ENCODE data around the gene ZNF804A.
A peak's percentile ranks its signal among the peaks of the same experiment; 100 is the strongest.

Gene ZNF804A

DNA sequence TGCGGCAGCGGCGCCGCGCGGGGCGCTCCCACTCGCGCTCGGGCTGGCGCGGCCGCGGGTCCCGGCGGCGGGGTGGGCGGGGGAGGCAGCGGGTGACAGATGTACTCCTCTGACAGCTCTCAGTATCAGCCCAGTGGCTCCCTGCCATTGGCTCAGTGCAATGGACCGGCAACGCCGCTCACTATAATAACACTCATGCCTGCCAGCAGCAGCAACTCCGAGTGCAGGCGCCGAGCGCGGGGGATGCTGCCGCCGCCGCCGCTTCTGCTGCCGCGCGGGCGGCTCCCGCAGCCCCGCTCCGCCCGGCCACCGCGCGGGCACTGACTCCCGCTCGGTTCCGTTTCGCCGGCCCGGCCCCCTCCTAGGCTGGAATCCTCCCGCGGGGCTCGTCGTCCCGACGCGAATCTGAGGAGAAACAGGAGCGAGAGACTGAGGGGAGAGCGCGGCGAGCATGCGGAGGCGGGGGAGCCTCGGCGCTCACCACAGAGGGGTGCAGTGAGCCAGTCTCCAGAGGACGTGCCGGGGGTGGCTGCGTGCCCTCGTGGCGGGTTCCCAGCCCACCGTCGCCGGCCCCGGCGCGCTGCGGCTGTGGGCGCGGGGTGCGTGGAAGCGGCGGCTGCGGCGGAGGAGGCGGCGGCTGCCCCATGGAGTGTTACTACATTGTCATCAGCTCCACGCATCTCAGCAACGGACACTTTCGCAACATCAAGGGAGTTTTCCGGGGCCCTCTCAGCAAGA, at the start of gene ZNF804A:
Gene ZNF804A, plus strand, starts transcription at position 214 of the 738 bp plus-strand sequence. Its CDS starts 431 bp downstream, at position 645.
- DNase-seq (ENCODE audit: low read depth), result peak; percentile 57

DNA sequence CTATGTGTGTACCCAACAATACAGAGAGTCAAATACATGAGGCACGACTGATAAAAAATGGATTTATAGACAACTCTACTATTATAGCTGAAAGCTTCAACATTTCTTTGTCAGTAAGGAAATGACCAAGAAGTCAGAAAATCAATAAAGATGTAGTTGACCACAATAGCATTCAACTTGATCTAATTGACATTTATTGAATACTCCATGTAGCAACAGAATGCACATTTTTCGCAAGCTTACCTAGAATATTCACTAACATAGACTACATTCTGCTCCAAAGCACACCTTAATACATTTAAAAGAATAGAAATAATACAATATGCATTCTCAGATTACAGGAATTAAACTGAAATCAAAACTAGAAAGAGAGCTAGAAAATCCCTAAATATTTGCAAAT, 49.2 kb upstream of the ZNF804A start:
- DNase-seq (ENCODE audit: low read depth), result no peak

DNA sequence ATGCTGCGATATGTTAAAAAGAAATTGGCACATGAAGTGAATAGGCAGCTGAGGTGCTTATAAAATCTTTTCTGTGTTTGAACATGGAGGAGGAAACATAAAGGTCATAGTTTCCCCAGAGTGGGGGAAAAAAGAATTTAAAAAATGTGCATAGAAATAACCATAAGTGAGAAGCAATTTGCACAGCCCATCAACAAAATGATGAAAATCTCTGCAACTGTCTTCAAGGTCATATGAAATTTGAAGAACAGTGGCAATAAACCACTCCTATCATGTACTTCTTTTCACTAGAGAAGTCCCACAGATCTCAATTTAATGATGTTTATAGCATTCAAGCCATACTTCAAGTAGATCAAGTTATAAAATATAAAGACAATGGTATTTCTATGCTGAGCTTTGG, 46.7 kb upstream of the ZNF804A start:
- DNase-seq (ENCODE audit: low read depth), result no peak

DNA sequence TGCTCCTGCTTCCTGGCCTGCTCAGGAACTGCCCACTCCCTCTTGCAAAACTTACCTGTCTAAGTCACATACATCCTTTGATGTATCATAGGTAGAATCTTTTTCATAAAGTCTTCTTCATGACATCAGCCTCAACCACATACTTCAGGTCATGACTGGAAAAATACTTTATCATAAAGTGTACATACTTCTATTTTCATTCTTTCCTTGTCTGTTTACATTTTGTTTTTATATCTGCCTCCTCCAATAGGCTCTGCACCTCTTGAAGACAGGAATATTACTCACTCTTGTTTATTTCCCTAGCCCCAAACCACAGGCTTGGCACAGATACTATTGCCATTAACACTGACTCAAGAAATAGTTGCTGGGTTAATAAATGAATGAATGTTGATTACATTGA, 43.6 kb upstream of the ZNF804A start:
- no peak for DNase-seq (ENCODE audit: low read depth)

DNA sequence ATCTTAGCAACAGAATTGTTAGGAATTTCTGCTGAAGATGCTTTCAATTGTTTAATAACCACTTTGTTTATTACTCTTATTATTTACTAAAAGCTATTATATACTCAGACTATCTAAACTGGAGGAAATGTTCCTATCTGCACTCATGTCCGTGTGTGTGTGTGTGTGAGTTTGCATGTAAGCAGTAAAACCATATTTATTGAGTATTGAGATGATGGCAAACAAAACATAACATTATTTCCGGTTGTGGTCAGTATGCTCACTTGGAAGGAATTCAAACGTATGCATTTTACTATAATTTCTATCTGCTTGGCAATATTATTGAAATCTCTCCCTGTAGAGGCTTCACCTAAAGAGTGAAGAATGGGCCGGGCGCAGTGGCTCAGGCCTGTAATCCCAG, 43.0 kb upstream of the ZNF804A start:
- no peak for DNase-seq (ENCODE audit: low read depth)

DNA sequence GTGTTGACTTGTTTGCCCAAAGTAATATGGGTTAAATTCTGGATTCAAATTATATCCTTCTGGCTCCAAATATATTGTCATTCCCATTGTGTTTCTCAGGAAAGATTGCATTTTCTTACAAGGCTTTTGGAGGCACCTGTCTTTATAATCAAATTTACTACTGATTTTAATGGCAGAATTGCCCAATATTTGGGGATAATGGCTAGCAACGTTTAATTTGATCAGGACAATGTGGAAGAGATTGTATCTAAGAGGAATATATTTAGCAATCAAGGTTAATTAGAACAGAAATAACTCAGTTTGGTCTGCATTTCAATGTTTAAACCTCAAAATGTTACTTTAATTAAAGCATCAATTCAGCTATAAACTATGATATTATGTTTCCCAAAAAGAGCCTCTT, 41.7 kb upstream of the ZNF804A start:
- DNase-seq (ENCODE audit: low read depth), result no peak

DNA sequence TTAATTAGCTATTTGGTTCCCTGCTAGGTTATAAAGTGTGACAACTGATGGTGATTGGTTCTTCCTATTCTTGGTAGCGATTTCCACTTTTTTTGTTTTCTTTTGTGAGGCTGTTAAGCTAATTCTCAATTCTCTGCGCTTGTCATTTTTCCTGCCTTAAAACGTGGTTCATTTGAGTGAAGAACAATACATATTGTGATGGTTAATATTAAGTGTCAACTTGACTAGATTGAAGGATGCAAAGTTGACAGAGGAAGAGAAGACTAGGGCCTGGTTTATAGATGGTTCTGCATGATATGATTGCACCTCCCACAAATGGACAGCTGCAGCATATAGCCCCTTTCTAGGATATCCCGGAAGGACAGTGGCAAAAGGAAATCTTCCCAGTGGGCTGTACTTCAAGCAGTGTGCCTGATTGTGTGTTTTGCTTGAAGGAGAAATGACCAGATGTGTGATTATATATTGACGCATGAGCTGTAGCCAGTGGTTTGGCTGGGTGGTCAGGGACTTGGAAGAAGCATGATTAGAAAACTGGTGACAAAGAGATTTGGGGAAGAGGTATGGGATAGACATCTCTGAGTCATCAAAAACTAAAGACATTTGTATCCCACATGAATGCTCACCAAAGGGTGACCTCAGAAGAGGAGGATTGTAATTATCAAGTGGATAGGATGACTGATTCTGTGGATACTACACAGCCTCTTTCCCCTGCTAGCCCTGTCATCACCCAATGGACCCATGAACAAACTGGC, 39.4 kb upstream of the ZNF804A start:
- no peak for DNase-seq (ENCODE audit: low read depth)

DNA sequence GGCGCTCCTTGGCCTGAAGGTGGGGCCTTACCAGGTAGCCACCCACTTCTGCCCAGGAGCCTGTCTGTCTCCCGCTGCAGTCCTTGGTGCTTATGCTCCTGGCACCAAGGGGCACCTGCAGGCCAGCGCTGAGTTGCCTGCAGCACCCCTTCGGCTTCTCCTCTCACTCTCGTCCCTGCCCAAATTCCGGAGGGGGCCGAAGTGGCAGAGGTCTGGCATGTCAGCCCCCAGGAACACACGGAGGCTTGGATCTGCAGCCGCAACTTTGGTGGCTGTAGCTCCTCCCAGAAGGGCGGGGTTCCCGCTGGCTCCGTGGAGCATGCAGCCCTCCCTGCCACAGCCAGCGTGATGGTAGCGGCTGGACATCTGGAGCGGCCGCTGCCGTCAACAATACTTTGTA, 37.7 kb upstream of the ZNF804A start:
- DNase-seq (ENCODE audit: low read depth), result no peak

DNA sequence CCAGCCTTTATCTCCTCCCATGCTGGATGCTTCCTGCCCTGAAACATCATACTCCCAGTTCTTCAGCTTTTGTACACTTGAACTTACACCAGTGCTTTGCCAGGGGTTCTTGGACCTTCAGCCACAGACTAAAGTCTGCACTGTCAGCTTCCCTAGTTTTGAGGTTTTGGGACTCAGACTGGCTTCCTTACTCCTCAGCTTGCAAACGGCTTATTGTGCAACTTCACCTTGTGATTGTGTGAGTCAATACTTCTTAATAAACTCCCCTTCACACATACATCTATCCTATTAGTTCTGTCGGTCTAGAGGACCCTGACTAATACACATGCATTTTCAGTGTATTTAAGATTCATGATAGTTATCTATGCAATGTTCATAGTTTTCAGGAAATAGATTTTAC, 35.8 kb upstream of the ZNF804A start:
- peak; percentile 34 for DNase-seq (ENCODE audit: low read depth)

DNA sequence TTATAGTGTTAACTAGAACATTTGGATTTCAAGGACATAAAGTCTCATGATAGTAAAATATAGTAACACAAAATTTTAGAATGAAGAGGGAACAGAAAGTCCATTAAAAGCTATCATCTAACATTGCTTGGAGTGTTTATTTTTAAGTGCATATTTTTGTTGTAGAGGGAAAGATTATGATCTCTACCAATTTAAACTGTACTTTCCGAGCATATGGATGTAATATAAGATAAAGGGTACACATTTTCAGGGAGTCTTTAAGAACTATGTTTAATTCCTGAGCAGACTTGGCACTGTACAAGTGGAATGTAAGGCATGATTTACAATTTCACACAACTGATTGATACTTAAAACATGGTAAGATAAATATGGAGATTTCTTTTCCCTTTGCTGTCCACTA, 34.2 kb upstream of the ZNF804A start:
- peak; percentile 49 for DNase-seq (ENCODE audit: low read depth)

DNA sequence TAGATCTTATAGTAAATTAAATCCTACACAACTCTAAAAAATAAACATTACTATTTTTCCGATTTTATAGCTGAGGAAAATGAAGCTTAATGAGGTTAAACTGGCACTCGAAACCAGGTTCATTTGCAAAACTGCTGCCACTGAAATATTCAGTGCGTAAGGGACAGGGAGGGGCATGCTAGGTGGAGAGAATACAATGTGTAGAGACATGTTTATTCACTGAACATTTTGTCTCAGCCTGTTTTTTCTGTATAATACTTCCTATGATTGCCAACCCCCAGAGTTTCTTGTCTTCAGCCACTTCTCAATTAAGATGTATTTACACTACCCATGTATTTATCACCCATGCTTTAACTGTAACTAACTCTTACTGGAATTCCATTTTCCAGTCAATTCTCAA, 31.6 kb upstream of the ZNF804A start:
- DNase-seq (ENCODE audit: low read depth), result no peak

DNA sequence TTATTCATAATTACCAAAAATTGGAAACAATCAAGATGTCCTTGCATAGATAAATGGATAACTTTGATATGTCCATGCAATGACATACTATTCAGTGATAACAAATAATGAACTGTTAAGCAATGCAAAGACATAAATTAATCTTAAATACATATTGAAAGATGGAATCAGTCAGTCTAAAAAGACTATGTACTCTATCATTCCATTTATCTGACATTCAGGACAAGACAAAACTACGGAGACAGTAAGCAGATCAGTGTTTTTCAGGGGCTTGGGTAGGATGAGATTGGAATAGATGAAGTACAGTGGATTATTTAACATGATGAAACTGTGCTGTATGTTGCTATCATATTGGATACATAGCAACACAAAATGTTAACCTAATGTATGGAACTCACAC, 21.3 kb upstream of the ZNF804A start:
- DNase-seq (ENCODE audit: low read depth), result no peak

DNA sequence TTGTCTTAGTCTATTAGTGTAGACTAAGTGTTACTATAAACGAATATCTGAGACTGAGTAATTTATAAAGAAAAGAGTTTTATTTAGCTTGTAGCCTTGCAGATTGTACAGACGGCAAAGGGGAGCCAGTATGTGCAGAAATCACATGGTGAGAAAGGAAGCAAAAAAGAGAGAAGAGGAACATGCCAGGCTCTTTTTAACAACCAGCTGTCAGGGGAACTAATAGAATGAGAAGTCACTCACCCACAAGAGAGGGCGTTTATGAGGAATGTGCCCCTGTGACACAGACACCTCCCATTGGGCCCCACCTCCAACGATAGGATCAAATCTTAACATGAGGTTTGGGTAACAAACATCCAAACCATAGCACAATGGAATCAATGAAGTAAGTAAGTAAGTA, 20.6 kb upstream of the ZNF804A start:
- DNase-seq (ENCODE audit: low read depth), result no peak

DNA sequence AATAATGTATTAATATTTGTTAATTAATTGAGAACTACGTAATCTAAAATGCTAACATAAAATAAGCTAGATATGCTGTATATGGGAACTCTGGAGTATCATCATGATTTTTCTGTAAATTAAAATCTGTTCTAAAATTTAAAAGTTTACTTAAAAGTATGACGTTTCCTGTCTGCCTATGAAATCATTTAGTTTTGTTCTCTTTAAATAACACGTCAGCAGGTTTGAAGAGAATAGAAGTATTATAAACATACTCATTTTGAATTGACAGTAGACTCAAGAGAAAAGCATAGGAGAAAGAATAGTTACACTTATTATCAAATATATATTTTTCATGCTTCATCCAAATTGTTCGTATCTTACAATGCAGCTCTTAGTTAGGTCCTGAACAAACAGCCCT, 19.1 kb upstream of the ZNF804A start:
- DNase-seq (ENCODE audit: low read depth), result no peak

DNA sequence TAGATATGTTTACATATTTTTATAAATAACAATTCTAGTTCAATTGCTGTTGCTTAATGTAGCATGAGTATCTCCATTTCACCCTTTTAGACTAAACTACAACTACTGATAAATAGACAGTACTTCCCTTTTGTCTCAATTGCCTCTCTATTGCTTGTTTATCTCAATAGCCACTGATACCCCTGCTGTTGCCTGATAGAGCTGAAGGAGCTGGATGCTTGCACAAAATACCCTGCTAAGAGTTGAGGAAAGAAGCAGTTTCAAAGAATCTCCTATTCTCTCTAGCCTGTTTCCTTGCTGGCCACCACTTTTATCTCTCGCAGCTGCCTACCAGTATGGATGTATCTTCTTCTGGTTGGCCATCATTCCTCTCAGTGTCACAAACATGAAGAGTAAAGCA, 16.9 kb upstream of the ZNF804A start:
- no peak for DNase-seq (ENCODE audit: low read depth)

DNA sequence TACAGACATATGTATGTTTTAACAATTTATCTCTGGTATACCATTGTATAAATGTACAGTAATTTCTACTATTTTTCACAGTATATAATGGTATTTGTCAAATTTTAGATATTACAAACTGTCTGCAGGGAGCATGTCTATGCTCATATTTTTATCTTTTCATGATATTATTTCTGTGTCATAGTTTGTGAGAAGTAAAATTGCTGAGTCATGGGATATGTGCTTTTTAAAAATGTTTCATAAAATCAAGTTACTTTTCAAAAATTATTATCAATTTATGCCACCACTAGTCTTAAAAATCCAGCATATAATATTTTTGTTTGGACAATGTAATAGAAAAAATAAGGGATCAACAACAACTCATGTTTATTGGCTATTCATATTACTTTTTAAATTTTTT, 9.1 kb upstream of the ZNF804A start:
- no peak for DNase-seq (ENCODE audit: low read depth)

DNA sequence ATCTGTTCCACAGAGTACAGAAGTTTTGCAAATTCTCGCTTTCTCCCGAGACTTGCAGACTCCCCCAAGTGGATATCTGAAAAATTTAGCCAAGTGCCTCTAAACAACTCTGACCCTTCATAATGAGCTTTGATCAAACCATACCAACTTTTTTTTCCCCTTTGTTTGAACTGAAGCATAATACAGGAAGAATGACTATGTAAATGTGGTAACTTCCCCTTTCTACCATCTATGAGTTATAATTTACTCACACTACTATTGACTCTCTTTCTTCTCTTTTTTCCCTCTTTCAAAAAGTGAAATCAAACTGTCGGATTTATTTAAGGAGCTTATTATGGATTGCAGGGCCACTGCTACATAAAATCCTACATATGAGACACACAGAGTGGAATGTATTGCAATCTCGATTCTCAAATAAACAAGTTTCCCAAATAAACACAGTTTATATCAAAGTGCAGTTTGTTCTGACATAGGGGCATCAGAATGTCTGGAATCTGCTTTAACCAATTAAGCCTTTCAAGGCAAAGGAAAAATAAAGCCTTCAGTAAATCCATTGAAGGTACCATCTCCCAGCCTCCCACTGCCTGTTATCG, 1.4 kb upstream of the ZNF804A start:
- DNase-seq (ENCODE audit: low read depth), result peak; percentile 66

DNA sequence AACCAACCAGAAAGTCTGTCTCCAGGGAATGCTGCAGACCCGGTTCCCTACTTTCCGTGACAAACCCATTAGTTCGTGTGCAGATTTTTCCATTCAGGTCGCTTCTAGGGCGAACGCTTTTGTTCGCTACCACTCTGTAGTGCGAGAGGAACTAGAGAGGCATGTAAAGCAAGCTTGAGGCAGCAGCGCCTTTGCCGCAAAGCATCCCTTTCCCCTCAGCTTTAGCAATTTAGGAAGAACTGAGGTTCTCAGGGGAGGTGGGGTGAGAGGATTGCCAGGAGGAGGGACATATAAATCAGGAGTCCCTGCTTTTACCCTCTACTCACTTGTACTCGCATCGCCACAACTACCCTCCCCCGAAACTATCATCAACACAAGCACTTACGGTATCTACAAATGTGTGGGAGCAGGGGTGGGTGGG, 748 bp upstream of the ZNF804A start:
- peak; percentile 48 for DNase-seq (ENCODE audit: low read depth)

DNA sequence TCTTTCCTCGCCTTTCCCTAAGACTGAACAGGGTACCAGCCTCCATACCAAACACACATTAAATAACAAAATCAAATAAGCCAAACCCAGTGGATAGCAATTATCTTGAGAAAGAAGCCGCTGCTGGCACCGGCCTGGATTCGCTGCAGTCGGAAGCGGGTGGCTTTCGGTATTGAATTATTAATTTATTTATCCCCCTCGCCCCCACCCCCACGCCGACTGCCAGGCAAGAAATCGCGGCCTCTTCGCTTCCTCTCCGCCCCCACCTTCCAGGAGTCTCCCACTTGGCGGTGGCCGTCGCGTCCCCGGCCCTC, 370 bp upstream of the ZNF804A start:
- DNase-seq (ENCODE audit: low read depth), result no peak

DNA sequence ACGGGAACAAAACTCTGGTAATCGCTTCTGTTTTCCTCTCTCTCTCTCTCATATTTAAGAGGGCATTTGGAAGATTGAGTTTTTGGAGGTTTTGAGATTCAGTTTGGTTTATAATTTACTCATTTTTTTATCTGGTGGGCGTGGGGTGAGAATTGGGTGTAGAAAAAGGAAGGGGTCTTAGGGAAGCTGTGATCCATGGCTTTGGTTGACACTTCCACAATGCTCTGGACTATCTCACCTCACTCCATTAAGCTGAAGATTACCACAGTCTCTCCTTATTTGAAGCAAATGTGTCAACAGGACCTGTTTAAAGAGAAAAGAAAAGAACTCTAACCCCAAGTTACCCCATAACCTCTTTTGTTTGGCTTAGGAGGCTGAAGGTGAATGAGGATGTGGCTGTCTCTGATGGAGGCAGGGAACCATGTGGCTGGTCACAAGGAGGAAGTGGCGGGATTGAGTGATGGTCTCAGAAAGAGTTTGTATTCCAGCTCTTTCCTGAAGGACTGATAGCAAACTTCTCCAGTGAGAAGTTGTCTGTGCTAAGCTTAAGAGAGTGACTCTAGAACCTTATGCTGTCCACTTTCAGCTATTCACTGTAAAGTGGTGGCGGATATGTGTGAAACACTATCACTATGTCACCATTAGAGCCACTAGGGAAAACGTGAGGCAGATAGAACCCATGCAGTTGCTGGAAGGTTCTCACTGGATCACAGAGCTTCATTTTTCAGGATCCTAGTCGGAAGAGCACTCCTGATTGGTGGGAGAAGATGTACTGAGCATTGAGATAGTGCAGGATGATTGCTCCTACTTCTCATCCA, 934 bp downstream of the ZNF804A start:
- DNase-seq (ENCODE audit: low read depth), result peak; percentile 11

DNA sequence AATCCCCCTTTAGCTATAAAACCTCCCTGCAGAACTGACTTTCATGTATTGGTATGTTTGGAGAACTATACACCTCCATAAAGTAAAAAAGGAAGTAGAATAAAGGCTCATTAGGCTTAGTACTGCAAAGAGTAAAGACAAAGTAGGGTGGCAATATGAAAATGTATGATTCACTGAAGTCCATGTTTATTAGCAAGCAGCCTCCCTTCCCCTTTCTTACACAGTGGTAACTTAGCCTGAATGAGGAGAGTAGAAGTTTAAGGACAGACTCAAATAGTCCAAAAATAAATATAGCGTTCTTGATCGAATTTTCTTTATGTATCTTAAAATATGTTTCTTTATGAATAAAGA, 1.5 kb downstream of the ZNF804A start:
- no peak for DNase-seq (ENCODE audit: low read depth)

DNA sequence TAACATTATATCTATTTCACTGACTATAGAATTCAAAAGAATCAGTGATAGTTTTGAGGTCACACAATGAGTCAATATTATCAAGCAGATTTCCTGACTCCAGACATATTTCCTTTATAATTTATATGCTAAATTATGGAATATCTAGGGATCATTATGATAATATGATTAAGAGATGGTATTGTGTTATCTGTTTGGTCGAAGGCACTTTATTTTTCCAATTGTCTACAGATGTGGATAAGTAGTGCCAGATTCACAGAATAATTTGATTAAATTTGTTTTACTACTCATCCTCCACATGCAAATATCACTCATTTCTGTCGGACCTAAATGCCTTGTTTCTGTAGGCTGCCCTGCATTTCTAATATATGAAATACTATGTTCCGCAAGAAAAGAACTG, 4.4 kb downstream of the ZNF804A start:
- DNase-seq (ENCODE audit: low read depth), result no peak

DNA sequence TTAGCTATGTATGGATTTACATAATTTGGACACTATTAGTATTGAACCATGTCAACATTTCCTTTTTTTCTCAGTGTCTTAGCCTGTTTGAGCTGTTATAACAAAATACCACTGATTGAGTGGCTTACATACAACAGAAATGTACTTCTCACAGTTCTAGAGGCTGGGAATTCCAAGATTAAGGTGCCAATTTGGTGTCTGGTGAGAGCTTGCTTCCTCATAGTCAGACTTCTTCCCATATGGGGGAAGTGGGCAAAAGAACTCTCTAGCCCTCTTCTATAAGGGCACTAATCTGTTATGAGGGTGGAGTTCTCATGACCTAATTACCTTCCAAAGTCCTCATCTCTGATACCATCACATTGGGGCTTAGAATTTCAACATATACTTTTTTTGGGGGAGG, 12.6 kb downstream of the ZNF804A start:
- no peak for DNase-seq (ENCODE audit: low read depth)

Measured in fibroblast of gingiva (primary cell).